ENCODE measurements around the gene ZNF182.
"Not testable (repeated sequence)": the region's sequence is repeated elsewhere in the genome, so short reads cannot be mapped to it uniquely, and the experiment has no call there.

- TF ChIP-seq CTCF, EP300, POLR2AphosphoS5, POLR2A (IDR thresholded peaks at IDR 0.05): not testable (repeated sequence)
Measured at GRCh38 chrX:48027545-48027944, 23.8 kb upstream of the ZNF182 start.
